Ovary (tissue), 3 donors: ENCODE data around the gene SAP30L.

Experiments used
- EP300 ChIP-seq: sonication (generic); formaldehyde crosslinking; IDR thresholded peaks from one replicate; pipeline ENCODE4 v1.6.1; 2017; ENCODE audit warnings: antibody characterized with exemption
- POLR2A ChIP-seq: fragments of 450-650 bp; IDR thresholded peaks from one replicate; pipeline ENCODE4 v1.6.1; 2017; ENCODE audit warnings: antibody characterized with exemption, mild to moderate bottlenecking, moderate library complexity
- TF ChIP-seq, protein P1 (sequence below), 3 donors: fragments of 450-650 bp in 2 of 3; fragments of 200-600 bp in 1 of 3; IDR thresholded peaks; one replicate each; pipeline versions ENCODE4 v1.5.1 to v1.8.0; 2016 to 2022; ENCODE audit warnings: antibody characterized with exemption in 3 of 3, mild to moderate bottlenecking in 1 of 3
- donor health status: DM: no; HTN: no; CAD: no.

- TF ChIP-seq, protein P1, sequence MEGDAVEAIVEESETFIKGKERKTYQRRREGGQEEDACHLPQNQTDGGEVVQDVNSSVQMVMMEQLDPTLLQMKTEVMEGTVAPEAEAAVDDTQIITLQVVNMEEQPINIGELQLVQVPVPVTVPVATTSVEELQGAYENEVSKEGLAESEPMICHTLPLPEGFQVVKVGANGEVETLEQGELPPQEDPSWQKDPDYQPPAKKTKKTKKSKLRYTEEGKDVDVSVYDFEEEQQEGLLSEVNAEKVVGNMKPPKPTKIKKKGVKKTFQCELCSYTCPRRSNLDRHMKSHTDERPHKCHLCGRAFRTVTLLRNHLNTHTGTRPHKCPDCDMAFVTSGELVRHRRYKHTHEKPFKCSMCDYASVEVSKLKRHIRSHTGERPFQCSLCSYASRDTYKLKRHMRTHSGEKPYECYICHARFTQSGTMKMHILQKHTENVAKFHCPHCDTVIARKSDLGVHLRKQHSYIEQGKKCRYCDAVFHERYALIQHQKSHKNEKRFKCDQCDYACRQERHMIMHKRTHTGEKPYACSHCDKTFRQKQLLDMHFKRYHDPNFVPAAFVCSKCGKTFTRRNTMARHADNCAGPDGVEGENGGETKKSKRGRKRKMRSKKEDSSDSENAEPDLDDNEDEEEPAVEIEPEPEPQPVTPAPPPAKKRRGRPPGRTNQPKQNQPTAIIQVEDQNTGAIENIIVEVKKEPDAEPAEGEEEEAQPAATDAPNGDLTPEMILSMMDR (IDR thresholded peaks at IDR 0.05) = no peak
- no peak for TF ChIP-seq POLR2A
- no peak for TF ChIP-seq EP300
These were observed 38.0 kb downstream of the SAP30L start for GRCh38 chr5:154483654-154484392.
